PC-9 (cell line): ENCODE measurements around the gene UBR4. TPM values are rescaled to one million over a fixed set of nuclear protein-coding genes. Genes with fewer than 3 reads are reported as not detected.

Experiments
- BruUV-seq: library from RNA; stranded (reverse); fragments of 400-500 nt; replicated peaks from 2 replicates; lab custom pipeline; 2021; lab: Mats Ljungman, UMichigan
- CTCF ChIA-PET: fragments of 300-600 bp; sonication (Branson Sonifier 250); formaldehyde crosslinking; loops from one replicate; lab custom pipeline; 2022; ENCODE audit warnings: antibody characterized with exemption; lab: Charles Lee
- POLR2A ChIA-PET: fragments of 300-600 bp; sonication (Branson Sonifier 250); formaldehyde crosslinking; loops from one replicate; lab custom pipeline; 2022; ENCODE audit warnings: antibody characterized with exemption; ENCODE audit not compliant: unreplicated experiment; lab: Charles Lee
- DNase-seq, 2 experiments: peaks; one replicate each; pipeline versions ENCODE4 v3.0.0 to v3.0.0-alpha.2; 2015 to 2022; ENCODE audit warnings: mixed read lengths in 1 of 2
- H2AFZ ChIP-seq: fragments of 200-600 bp; sonication (generic); 2 replicates; pipeline ENCODE4 v1.8.1; 2017; ENCODE audit warnings: antibody characterized with exemption
- H3F3A ChIP-seq: fragments of 200-600 bp; sonication (generic); 2 replicates; pipeline ENCODE4 v1.8.1; 2017; ENCODE audit warnings: antibody characterized with exemption, mild to moderate bottlenecking, low read depth; ENCODE audit not compliant: insufficient read depth
- H3K27ac ChIP-seq: fragments of 200-600 bp; sonication (generic); 2 replicates; pipeline ENCODE4 v1.6.1; 2016; ENCODE audit warnings: mixed run types
- H3K27me3 ChIP-seq: fragments of 200-600 bp; sonication (generic); 2 replicates; pipeline ENCODE4 v1.6.1; 2016; ENCODE audit warnings: low read depth, mixed run types; ENCODE audit not compliant: insufficient read depth
- H3K36me3 ChIP-seq: fragments of 200-600 bp; sonication (generic); 2 replicates; pipeline ENCODE4 v1.6.1; 2016; ENCODE audit warnings: low read depth, mixed run types
- H3K4me1 ChIP-seq: fragments of 200-600 bp; sonication (generic); replicated peaks from 2 replicates; pipeline ENCODE4 v1.6.1; 2016; ENCODE audit warnings: mixed run types; ENCODE audit not compliant: insufficient read depth
- H3K4me2 ChIP-seq: fragments of 200-600 bp; sonication (generic); 2 replicates; pipeline ENCODE4 v1.6.1; 2017; ENCODE audit warnings: mixed run types
- H3K4me3 ChIP-seq: fragments of 200-600 bp; sonication (generic); 2 replicates; pipeline ENCODE4 v1.6.1; 2016; ENCODE audit warnings: mixed run types
- H3K79me2 ChIP-seq: fragments of 200-600 bp; sonication (generic); 2 replicates; pipeline ENCODE4 v1.6.1; 2017; ENCODE audit warnings: low read depth, mixed run types
- H3K9me2 ChIP-seq: fragments of 200-600 bp; sonication (generic); 2 replicates; pipeline ENCODE4 v1.8.1; 2017; ENCODE audit warnings: mild to moderate bottlenecking; ENCODE audit not compliant: insufficient read depth
- H3K9me3 ChIP-seq: fragments of 200-600 bp; sonication (generic); 2 replicates; pipeline ENCODE4 v1.8.1; 2016; ENCODE audit warnings: low read depth; ENCODE audit not compliant: insufficient read depth
- H4K20me1 ChIP-seq: fragments of 200-600 bp; sonication (generic); 2 replicates; pipeline ENCODE4 v1.8.1; 2017; ENCODE audit not compliant: insufficient read depth
- EZH2 ChIP-seq: fragments of 200-600 bp; sonication (generic); IDR thresholded peaks from 2 replicates; pipeline ENCODE4 v1.8.0; 2017; ENCODE audit warnings: antibody characterized with exemption, low read depth
- intact Hi-C: fragments of 100-400 bp; cut with micrococcal nuclease; formaldehyde crosslinking; loops from one replicate; pipeline ENCODE4 v1.10.0; 2022; ENCODE audit not compliant: unreplicated experiment
- total RNA-seq: library from RNA; stranded (reverse); gene quantifications from 2 replicates; pipeline ENCODE4 v1.2.3, GENCODE V29; 2021
- TF ChIP-seq, protein P1 (sequence below): fragments of 200-600 bp; sonication (generic); conservative IDR thresholded peaks from 2 replicates; pipeline ENCODE4 v1.6.1; 2017; ENCODE audit warnings: mixed run types, antibody characterized with exemption, mild to moderate bottlenecking, moderate library complexity

Gene UBR4
- total RNA-seq, 1 experiment from 2014 or later: 117 TPM

DNA sequence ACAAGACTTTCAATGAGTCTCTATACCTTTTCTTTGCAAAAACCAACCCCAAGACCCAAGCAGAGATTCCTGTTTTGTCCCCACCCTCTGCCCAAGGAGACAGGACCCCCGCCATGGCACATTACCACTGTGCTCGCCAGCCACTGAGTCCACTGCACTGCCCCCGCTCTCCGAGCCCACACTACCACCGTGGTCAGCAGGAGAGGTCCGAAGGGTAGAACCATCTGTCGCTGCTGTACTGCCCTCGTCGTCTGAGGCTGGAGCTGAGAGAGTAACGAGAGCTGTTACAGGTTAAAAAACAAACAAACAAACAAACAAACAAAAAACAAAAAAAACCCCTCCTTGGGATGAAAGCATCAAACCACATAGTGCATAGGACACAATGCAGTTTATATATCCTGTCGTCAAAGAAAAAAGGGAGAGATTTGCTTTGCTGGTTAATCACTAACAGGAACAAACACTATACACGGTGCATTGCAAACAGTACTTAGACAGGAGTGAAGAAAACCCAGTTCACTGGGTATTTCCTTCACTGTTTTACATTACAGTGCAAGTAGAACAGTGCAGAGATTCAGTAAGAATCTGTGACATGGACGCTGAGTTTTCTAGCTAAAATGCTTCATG lies 71.0 kb downstream of the UBR4 start:
- no peak for TF ChIP-seq EZH2
- TF ChIP-seq, protein P1, sequence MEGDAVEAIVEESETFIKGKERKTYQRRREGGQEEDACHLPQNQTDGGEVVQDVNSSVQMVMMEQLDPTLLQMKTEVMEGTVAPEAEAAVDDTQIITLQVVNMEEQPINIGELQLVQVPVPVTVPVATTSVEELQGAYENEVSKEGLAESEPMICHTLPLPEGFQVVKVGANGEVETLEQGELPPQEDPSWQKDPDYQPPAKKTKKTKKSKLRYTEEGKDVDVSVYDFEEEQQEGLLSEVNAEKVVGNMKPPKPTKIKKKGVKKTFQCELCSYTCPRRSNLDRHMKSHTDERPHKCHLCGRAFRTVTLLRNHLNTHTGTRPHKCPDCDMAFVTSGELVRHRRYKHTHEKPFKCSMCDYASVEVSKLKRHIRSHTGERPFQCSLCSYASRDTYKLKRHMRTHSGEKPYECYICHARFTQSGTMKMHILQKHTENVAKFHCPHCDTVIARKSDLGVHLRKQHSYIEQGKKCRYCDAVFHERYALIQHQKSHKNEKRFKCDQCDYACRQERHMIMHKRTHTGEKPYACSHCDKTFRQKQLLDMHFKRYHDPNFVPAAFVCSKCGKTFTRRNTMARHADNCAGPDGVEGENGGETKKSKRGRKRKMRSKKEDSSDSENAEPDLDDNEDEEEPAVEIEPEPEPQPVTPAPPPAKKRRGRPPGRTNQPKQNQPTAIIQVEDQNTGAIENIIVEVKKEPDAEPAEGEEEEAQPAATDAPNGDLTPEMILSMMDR: no peak
- no peaks in the 10 kb centered on the region; the same call in 1 of the 2 replicates for H4K20me1 ChIP-seq
- H3K9me2 ChIP-seq: no peaks in the 10 kb centered on the region
- no peak overlapping the region for H3K27ac ChIP-seq
- no peaks in the 10 kb centered on the region for H3K79me2 ChIP-seq
- no peak overlapping the region for H3K4me3 ChIP-seq
- DNase-seq: no peak
- H3K36me3 ChIP-seq: peaks cover 3% of the 10 kb centered on the region; the same call in 1 of the 2 replicates
- CTCF ChIA-PET: no interaction called here
- no peak overlapping the region for H3K4me2 ChIP-seq
- no peaks in the 10 kb centered on the region for H3K9me3 ChIP-seq
- POLR2A ChIA-PET: interaction anchor here (0.8 kb wide), 1 partner anchor 9 kb away, joined by 7 read pairs; no protein-coding TSS in a partner anchor
- intact Hi-C loops: no loop called here
- no TSS peak for BruUV-seq
- H3F3A ChIP-seq: no peaks in the 10 kb centered on the region
- no peak overlapping the region for H2AFZ ChIP-seq
- H3K4me1 ChIP-seq: no peaks in the 10 kb centered on the region
- H3K27me3 ChIP-seq: no peaks in the 10 kb centered on the region

DNA sequence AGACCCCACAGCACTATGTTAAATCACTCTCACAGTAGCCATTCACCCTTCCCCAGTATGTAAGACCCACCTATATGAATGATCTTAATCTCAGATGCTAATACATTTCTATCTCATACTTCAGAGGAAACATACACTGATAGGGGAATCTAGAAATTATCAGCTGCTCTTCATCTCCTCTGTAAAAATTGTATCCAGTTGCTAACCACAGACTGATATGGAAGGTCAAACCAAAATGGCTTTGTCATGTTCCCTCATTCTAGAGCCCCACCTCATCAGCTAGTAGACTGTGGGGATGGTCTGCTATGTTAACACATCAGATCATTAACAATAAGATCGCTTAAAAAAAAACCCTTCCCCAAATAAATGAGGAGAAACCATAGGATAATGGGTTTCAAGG lies 71.7 kb downstream of the UBR4 start:
- Histone ChIP-seq H3K9me2 (no peaks in the 10 kb centered on the region), H3K27me3 (no peaks in the 10 kb centered on the region), H3K79me2 (no peaks in the 10 kb centered on the region), H3K27ac (no peak overlapping the region), H2AFZ (no peak overlapping the region), H3K4me1 (no peaks in the 10 kb centered on the region), H3K9me3 (no peaks in the 10 kb centered on the region), H3K4me2 (no peak overlapping the region), H3K4me3 (no peak overlapping the region), H3K36me3 (peaks cover 5% of the 10 kb centered on the region; the same call in 1 of the 2 replicates), H3F3A (no peaks in the 10 kb centered on the region), H4K20me1 (no peaks in the 10 kb centered on the region; the same call in 1 of the 2 replicates)
- POLR2A ChIA-PET: no interaction called here
- BruUV-seq: no TSS peak
- no peak for DNase-seq
- intact Hi-C loops: no loop called here
- CTCF ChIA-PET: no interaction called here
- TF ChIP-seq, protein P1: no peak
- no peak for TF ChIP-seq EZH2

GRCh38 chr1:19137158-19137557 lies 72.9 kb downstream of the UBR4 start:
- H3K27me3 ChIP-seq: no peaks in the 10 kb centered on the region
- POLR2A ChIA-PET: no interaction called here
- no peak overlapping the region for H3K4me3 ChIP-seq
- TF ChIP-seq, protein P1: no peak
- TF ChIP-seq EZH2: no peak
- CTCF ChIA-PET: no interaction called here
- intact Hi-C loops: no loop called here
- H3F3A ChIP-seq: no peaks in the 10 kb centered on the region
- H3K79me2 ChIP-seq: no peaks in the 10 kb centered on the region
- BruUV-seq: no TSS peak
- no peaks in the 10 kb centered on the region for H3K4me1 ChIP-seq
- H3K9me2 ChIP-seq: no peaks in the 10 kb centered on the region
- no peak overlapping the region for H3K4me2 ChIP-seq
- H4K20me1 ChIP-seq: no peaks in the 10 kb centered on the region; the same call in 1 of the 2 replicates
- DNase-seq: no peak
- H3K9me3 ChIP-seq: no peaks in the 10 kb centered on the region
- peaks cover 6% of the 10 kb centered on the region; the same call in 1 of the 2 replicates for H3K36me3 ChIP-seq
- no peak overlapping the region for H3K27ac ChIP-seq
- H2AFZ ChIP-seq: no peak overlapping the region
